ENCODE data around the gene KIAA0040. TPM values are rescaled to one million over a fixed set of nuclear protein-coding genes. Genes with fewer than 3 reads are reported as not detected.

The KIAA0040 gene
- total RNA-seq, 6 experiments from 2014 or later: 4.6 to 13.5 (median 5.3) TPM

DNA sequence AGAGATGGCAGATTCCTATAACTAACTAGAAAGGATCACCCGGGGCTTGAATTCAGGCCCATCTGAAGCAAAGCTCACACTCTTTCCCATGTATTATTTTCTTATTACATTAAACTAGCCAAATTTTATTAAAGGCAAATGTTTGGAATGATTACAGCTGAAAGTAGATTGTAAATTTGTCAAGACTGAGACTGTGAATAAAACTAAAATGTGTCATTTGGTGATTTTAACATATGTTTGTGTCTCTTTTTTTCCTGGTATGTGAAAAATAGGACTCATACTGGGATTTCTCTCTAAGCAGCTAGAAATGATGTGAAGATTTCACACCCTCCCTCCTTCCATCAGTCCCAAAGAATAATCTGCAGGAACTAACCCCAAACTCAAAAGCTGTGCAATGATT lies 19.1 kb upstream of the KIAA0040 start:
- Histone ChIP-seq H3K27me3 (no peaks in the 10 kb centered on the region), H3K4me3 (no peak overlapping the region), H3K36me3 (no peaks in the 10 kb centered on the region), H3K4me1 (peaks cover 0 to 13% (median 7%) of the 10 kb centered on the region in 4 donors), H3K27ac (no peak overlapping the region), H3K9me3 (no peaks in the 10 kb centered on the region)
- DNase-seq (no peak), ATAC-seq (no peak)
- no peak for TF ChIP-seq POLR2A (IDR thresholded peaks at IDR 0.05)
- TF ChIP-seq, protein P1, sequence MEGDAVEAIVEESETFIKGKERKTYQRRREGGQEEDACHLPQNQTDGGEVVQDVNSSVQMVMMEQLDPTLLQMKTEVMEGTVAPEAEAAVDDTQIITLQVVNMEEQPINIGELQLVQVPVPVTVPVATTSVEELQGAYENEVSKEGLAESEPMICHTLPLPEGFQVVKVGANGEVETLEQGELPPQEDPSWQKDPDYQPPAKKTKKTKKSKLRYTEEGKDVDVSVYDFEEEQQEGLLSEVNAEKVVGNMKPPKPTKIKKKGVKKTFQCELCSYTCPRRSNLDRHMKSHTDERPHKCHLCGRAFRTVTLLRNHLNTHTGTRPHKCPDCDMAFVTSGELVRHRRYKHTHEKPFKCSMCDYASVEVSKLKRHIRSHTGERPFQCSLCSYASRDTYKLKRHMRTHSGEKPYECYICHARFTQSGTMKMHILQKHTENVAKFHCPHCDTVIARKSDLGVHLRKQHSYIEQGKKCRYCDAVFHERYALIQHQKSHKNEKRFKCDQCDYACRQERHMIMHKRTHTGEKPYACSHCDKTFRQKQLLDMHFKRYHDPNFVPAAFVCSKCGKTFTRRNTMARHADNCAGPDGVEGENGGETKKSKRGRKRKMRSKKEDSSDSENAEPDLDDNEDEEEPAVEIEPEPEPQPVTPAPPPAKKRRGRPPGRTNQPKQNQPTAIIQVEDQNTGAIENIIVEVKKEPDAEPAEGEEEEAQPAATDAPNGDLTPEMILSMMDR (IDR thresholded peaks at IDR 0.05): no peak
- 82% methylated on average over 1 of the region's 1 CpG for WGBS (ENCODE audit: insufficient coverage, low coverage, low lambda C conversion rate, missing lambda C conversion rate)
- intact Hi-C loops (cut with DNase I): no loop called here

DNA sequence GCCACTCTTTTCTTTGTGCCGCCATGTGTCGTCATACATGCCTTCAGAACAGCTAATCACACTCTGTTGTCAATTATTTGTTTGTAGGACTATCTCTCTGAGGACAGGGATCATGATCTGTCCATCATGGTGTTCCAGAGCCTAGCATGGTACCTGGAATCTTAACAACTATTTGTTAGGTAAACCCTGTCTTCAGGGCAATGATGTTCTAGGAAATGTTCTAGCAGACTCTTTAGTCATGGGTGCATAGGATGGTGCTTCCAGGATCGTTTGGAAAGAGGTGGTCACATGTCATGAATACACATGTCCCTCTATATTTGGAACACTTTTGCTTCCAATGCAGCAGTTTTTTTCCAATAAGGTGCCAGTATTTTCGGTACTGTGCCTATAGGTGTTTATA lies 18.2 kb upstream of the KIAA0040 start:
- Histone ChIP-seq H3K4me3 (no peak overlapping the region), H3K36me3 (no peaks in the 10 kb centered on the region), H3K27me3 (no peaks in the 10 kb centered on the region), H3K9me3 (no peaks in the 10 kb centered on the region), H3K4me1 (peaks cover 0 to 13% (median 7%) of the 10 kb centered on the region in 4 donors), H3K27ac (no peak overlapping the region)
- DNase-seq: no peak
- ATAC-seq: no peak
- TF ChIP-seq, protein P1 (IDR thresholded peaks at IDR 0.05): no peak
- no peak for TF ChIP-seq POLR2A (IDR thresholded peaks at IDR 0.05)
- 76% methylated on average over 4 of the region's 4 CpGs for WGBS (ENCODE audit: insufficient coverage, low coverage, low lambda C conversion rate, missing lambda C conversion rate)
- intact Hi-C loops (cut with DNase I): no loop called here

GRCh38 chr1:175209493-175209921 lies 16.9 kb upstream of the KIAA0040 start:
- peak overlapping the region in 2 of 3 donors; percentile 24 to 29 for H3K27ac ChIP-seq

DNA sequence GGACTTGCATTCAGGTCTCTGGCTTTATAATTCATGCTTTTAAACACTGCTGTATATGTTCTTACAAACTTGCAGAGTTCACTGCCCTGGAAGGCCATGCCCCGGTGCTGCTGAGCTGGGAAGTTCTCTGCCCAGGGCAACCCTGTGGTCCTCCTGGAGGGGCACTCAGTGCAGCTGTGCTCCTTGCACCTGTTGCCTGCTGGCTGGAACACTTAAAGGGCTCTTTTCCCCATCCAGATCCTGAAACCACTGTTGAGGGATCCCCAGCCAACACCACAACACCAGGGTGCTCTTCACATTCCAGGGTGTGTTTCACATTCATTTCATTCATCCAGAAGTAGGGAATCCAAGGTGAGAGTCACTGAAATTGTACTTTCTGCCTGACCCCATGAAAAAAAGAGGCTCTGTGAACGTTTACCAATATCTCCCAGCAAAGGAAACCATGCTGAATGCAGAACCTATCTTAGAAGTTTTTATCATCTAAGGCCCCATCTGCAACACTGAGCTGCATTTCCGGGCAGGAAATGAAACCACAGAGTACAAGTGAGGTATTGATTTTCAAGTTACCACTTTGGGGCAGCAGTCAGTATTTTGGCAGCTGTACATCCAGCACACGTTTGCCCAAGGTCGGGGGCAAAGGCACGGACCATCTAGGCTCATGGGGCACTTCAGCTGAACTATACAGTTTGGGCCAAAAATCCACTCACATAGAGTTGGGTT lies 16.4 kb upstream of the KIAA0040 start:
- intact Hi-C loops (cut with DNase I): no loop called here
- peak in 2 of 3 donors; percentile 42 to 65 for DNase-seq
- Histone ChIP-seq H3K27ac (peak overlapping the region; percentile 23 to 29 (median 24)), H3K9me3 (no peaks in the 10 kb centered on the region), H3K4me1 (peaks cover 0 to 13% (median 7%) of the 10 kb centered on the region in 4 donors), H3K36me3 (no peaks in the 10 kb centered on the region), H3K4me3 (no peak overlapping the region), H3K27me3 (no peaks in the 10 kb centered on the region)
- WGBS (ENCODE audit: insufficient coverage, low coverage, low lambda C conversion rate, missing lambda C conversion rate): 1% methylated on average over 5 of the region's 6 CpGs
- ATAC-seq: peak; percentile 82 to 91 (median 88)
- TF ChIP-seq POLR2A (IDR thresholded peaks at IDR 0.05): no peak

More at GRCh38 chr1:175209493-175209921, 16.9 kb upstream of the KIAA0040 start:
- Histone ChIP-seq H3K27me3 (no peaks in the 10 kb centered on the region), H3K9me3 (no peaks in the 10 kb centered on the region), H3K36me3 (no peaks in the 10 kb centered on the region), H3K4me1 (peaks cover 0 to 13% (median 7%) of the 10 kb centered on the region in 4 donors), H3K4me3 (no peak overlapping the region)
- intact Hi-C loops (cut with DNase I): no loop called here
- DNase-seq: no peak
- 21% methylated on average over 1 of the region's 1 CpG for WGBS (ENCODE audit: insufficient coverage, low coverage, low lambda C conversion rate, missing lambda C conversion rate)
- no peak for TF ChIP-seq POLR2A (IDR thresholded peaks at IDR 0.05)
- TF ChIP-seq, protein P1 (IDR thresholded peaks at IDR 0.05): no peak
- peak; percentile 11 to 28 (median 21) for ATAC-seq

- H3K27ac ChIP-seq: no peak overlapping the region
- no peak for ATAC-seq
Observed at GRCh38 chr1:175207971-175208370, 15.4 kb upstream of the KIAA0040 start.

More at GRCh38 chr1:175207971-175208370, 15.4 kb upstream of the KIAA0040 start:
- Histone ChIP-seq H3K27me3 (no peaks in the 10 kb centered on the region), H3K36me3 (no peaks in the 10 kb centered on the region), H3K4me1 (peaks cover 0 to 13% (median 7%) of the 10 kb centered on the region in 4 donors), H3K9me3 (no peaks in the 10 kb centered on the region), H3K4me3 (no peak overlapping the region)
- DNase-seq: no peak
- TF ChIP-seq, protein P1 (IDR thresholded peaks at IDR 0.05): no peak
- TF ChIP-seq POLR2A (IDR thresholded peaks at IDR 0.05): no peak
- intact Hi-C loops (cut with DNase I): no loop called here
- 97% methylated on average over 2 of the region's 2 CpGs for WGBS (ENCODE audit: insufficient coverage, low coverage, low lambda C conversion rate, missing lambda C conversion rate)
